Astrocyte (in vitro differentiated cells and primary cell): Measurements from ENCODE around the gene SMPDL3B. TPM values are rescaled to one million over a fixed set of nuclear protein-coding genes. Genes with fewer than 3 reads are reported as not detected.

ENCODE experiments used
- DNase-seq: peaks from one replicate; pipeline ENCODE4 v3.0.0-alpha.2; 2010; ENCODE audit warnings: low read depth
- FAIRE-seq: peaks from 2 replicates; lab custom pipeline; 2011; peaks lifted over from hg19 to GRCh38; lab: Jason Lieb, UNC
- H2AFZ ChIP-seq: 2 replicates; pipeline ENCODE4 v1.6.0; 2012; ENCODE audit warnings: low read depth, low read length, inconsistent platforms
- H3K27ac ChIP-seq: 2 replicates; pipeline ENCODE4 v1.5.1; 2011; ENCODE audit warnings: low read depth, low read length, inconsistent platforms
- H3K27me3 ChIP-seq: 2 replicates; pipeline ENCODE4 v1.6.0; 2011; ENCODE audit warnings: low read length, inconsistent platforms; ENCODE audit not compliant: insufficient read depth
- H3K36me3 ChIP-seq: 2 replicates; pipeline ENCODE4 v1.5.1; 2011; ENCODE audit warnings: low read length, inconsistent platforms; ENCODE audit not compliant: insufficient read depth
- H3K4me1 ChIP-seq: 2 replicates; pipeline ENCODE4 v1.5.1; 2011; ENCODE audit warnings: low read length, inconsistent platforms; ENCODE audit not compliant: insufficient read depth
- H3K4me2 ChIP-seq: 2 replicates; pipeline ENCODE4 v1.6.0; 2012; ENCODE audit warnings: low read length, inconsistent platforms
- H3K4me3 ChIP-seq: 2 replicates; pipeline ENCODE4 v1.5.1; 2011; ENCODE audit warnings: low read depth, mild to moderate bottlenecking, low read length, inconsistent platforms; ENCODE audit not compliant: insufficient read depth
- H3K79me2 ChIP-seq: 2 replicates; pipeline ENCODE4 v1.6.0; 2012; ENCODE audit warnings: mild to moderate bottlenecking, low read length, inconsistent platforms; ENCODE audit not compliant: insufficient read depth
- H3K9ac ChIP-seq: 2 replicates; pipeline ENCODE4 v1.6.0; 2012; ENCODE audit warnings: mild to moderate bottlenecking, low read length, inconsistent platforms
- H3K9me3 ChIP-seq: 2 replicates; pipeline ENCODE4 v1.5.1; 2012; ENCODE audit warnings: low read depth, mild to moderate bottlenecking, low read length, inconsistent platforms; ENCODE audit not compliant: insufficient read depth
- H4K20me1 ChIP-seq: 2 replicates; pipeline ENCODE4 v1.6.0; 2012; ENCODE audit warnings: low read length, inconsistent platforms; ENCODE audit not compliant: insufficient read depth
- H3K27ac Mint-ChIP-seq: one replicate; pipeline ENCODE4 v1.8.0; 2021; ENCODE audit warnings: mild to moderate bottlenecking, mixed read lengths; ENCODE audit not compliant: unreplicated experiment
- H3K27me3 Mint-ChIP-seq: one replicate; pipeline ENCODE4 v1.8.0; 2021; ENCODE audit warnings: low read depth, mixed read lengths; ENCODE audit not compliant: unreplicated experiment
- H3K36me3 Mint-ChIP-seq: one replicate; pipeline ENCODE4 v1.8.0; 2021; ENCODE audit warnings: low read depth, mixed read lengths; ENCODE audit not compliant: unreplicated experiment
- H3K4me1 Mint-ChIP-seq: one replicate; pipeline ENCODE4 v1.8.0; 2021; ENCODE audit warnings: low read depth, mixed read lengths; ENCODE audit not compliant: unreplicated experiment
- H3K4me3 Mint-ChIP-seq: one replicate; pipeline ENCODE4 v1.8.0; 2021; ENCODE audit warnings: mild to moderate bottlenecking, moderate library complexity, mixed read lengths; ENCODE audit not compliant: unreplicated experiment
- H3K9me3 Mint-ChIP-seq: one replicate; pipeline ENCODE4 v1.8.0; 2021; ENCODE audit warnings: mild to moderate bottlenecking, mixed read lengths; ENCODE audit not compliant: unreplicated experiment
- CTCF ChIP-seq: IDR thresholded peaks from 2 replicates; pipeline ENCODE4 v1.5.1; 2011; ENCODE audit warnings: low read depth, mild to moderate bottlenecking, inconsistent platforms, low read length, moderate library complexity; ENCODE audit not compliant: insufficient read depth
- EZH2 ChIP-seq: IDR thresholded peaks from 2 replicates; pipeline ENCODE4 v1.6.1; 2012; ENCODE audit warnings: mild to moderate bottlenecking, low read length, inconsistent platforms; ENCODE audit not compliant: insufficient read depth
- total RNA-seq: library from RNA; stranded (reverse); gene quantifications from 2 replicates; pipeline ENCODE4 v1.2.1, GENCODE V29; 2021

SMPDL3B gene
- total RNA-seq, 1 donor from 2014 or later = 2.2 TPM

GRCh38 chr1:27891196-27891889 is 43.5 kb upstream of the SMPDL3B start:
- H3K4me1 Mint-ChIP-seq = no peaks in the 10 kb centered on the region
- H2AFZ ChIP-seq = no peak overlapping the region
- no peak overlapping the region for H3K4me3 ChIP-seq
- DNase-seq (no peak), FAIRE-seq (no peak)
- no peaks in the 10 kb centered on the region for H3K4me1 ChIP-seq
- no peaks in the 10 kb centered on the region for H3K9me3 Mint-ChIP-seq
- no peak overlapping the region for H3K9ac ChIP-seq
- no peak overlapping the region for H3K27ac Mint-ChIP-seq
- H3K27me3 ChIP-seq = no peaks in the 10 kb centered on the region
- no peaks in the 10 kb centered on the region for H3K9me3 ChIP-seq
- no peak overlapping the region for H3K4me3 Mint-ChIP-seq
- H3K27ac ChIP-seq = no peak overlapping the region
- H3K27me3 Mint-ChIP-seq = no peaks in the 10 kb centered on the region
- peaks cover 14% of the 10 kb centered on the region for H3K36me3 Mint-ChIP-seq
- no peak overlapping the region for H3K4me2 ChIP-seq
- H3K36me3 ChIP-seq = peaks cover 27% of the 10 kb centered on the region
- no peaks in the 10 kb centered on the region for H3K79me2 ChIP-seq
- TF ChIP-seq EZH2 (no peak), CTCF (no peak)
- H4K20me1 ChIP-seq = no peaks in the 10 kb centered on the region

GRCh38 chr1:27894521-27894920 is 40.3 kb upstream of the SMPDL3B start:
- Mint-ChIP-seq H3K9me3 (no peaks in the 10 kb centered on the region), H3K36me3 (peaks cover 14% of the 10 kb centered on the region), H3K4me3 (no peak overlapping the region), H3K27ac (no peak overlapping the region), H3K27me3 (no peaks in the 10 kb centered on the region), H3K4me1 (no peaks in the 10 kb centered on the region)
- no peak for FAIRE-seq
- Histone ChIP-seq H3K27ac (no peak overlapping the region), H3K79me2 (no peaks in the 10 kb centered on the region), H3K9me3 (no peaks in the 10 kb centered on the region), H3K4me1 (no peaks in the 10 kb centered on the region), H3K4me3 (no peak overlapping the region), H3K36me3 (peaks cover 30% of the 10 kb centered on the region), H3K9ac (no peak overlapping the region), H2AFZ (no peak overlapping the region), H3K4me2 (no peak overlapping the region), H3K27me3 (no peaks in the 10 kb centered on the region), H4K20me1 (no peaks in the 10 kb centered on the region)
- DNase-seq = no peak
- TF ChIP-seq EZH2 (no peak), CTCF (no peak)

GRCh38 chr1:27906759-27907158 is 28.0 kb upstream of the SMPDL3B start:
- Histone ChIP-seq H4K20me1 (no peaks in the 10 kb centered on the region), H3K36me3 (peaks cover 17% of the 10 kb centered on the region), H3K27ac (no peak overlapping the region), H3K9ac (no peak overlapping the region), H3K4me1 (no peaks in the 10 kb centered on the region), H3K27me3 (no peaks in the 10 kb centered on the region), H3K4me3 (no peak overlapping the region), H3K4me2 (no peak overlapping the region), H2AFZ (no peak overlapping the region), H3K9me3 (no peaks in the 10 kb centered on the region), H3K79me2 (no peaks in the 10 kb centered on the region)
- FAIRE-seq (no peak), DNase-seq (no peak)
- no peak for TF ChIP-seq EZH2
- no peak for TF ChIP-seq CTCF
- Mint-ChIP-seq H3K36me3 (peaks cover 4% of the 10 kb centered on the region), H3K4me1 (no peaks in the 10 kb centered on the region), H3K27me3 (no peaks in the 10 kb centered on the region), H3K27ac (no peak overlapping the region), H3K9me3 (no peaks in the 10 kb centered on the region), H3K4me3 (no peak overlapping the region)
